ENCODE results near the gene ATP11A.

The ATP11A gene

DNA sequence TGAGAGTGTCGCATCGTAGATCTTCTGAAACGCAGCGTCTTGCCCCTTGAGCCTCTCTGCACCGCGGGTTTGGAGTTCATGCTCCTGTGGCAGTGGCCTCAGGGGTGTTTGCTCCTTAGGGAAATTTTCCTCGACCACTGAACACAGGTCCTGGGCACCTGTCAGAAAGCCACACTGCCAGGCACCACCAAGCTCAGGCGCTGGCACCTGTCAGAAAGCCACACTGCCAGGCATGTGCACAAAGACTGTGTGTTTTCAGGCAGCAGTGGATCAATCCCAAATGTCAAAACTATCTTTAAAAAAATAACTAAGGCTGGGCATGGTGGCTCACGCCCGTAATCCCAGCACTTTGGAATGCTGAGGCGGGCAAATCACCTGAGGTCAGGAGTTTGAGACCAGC lies 87.1 kb downstream of the ATP11A start:
- no peak for TF ChIP-seq CTCF (IDR thresholded peaks at IDR 0.05; ENCODE audit: low read depth, low read length)
- in situ Hi-C loops (cut with HindIII; ENCODE audit: low sequenced_read_pairs): no loop called here
- no peak for DNase-seq (ENCODE audit: low read depth, low spot score)
- no peak overlapping the region for H3K4me3 ChIP-seq (ENCODE audit: low read depth, low read length)

GRCh38 chr13:112777637-112778406 lies 88.0 kb downstream of the ATP11A start:
- no peak for DNase-seq (ENCODE audit: low read depth, low spot score)
- TF ChIP-seq CTCF (IDR thresholded peaks at IDR 0.05; ENCODE audit: low read depth, low read length): no peak
- in situ Hi-C loops (cut with HindIII; ENCODE audit: low sequenced_read_pairs): no loop called here
- H3K4me3 ChIP-seq (ENCODE audit: low read depth, low read length): no peak overlapping the region

DNA sequence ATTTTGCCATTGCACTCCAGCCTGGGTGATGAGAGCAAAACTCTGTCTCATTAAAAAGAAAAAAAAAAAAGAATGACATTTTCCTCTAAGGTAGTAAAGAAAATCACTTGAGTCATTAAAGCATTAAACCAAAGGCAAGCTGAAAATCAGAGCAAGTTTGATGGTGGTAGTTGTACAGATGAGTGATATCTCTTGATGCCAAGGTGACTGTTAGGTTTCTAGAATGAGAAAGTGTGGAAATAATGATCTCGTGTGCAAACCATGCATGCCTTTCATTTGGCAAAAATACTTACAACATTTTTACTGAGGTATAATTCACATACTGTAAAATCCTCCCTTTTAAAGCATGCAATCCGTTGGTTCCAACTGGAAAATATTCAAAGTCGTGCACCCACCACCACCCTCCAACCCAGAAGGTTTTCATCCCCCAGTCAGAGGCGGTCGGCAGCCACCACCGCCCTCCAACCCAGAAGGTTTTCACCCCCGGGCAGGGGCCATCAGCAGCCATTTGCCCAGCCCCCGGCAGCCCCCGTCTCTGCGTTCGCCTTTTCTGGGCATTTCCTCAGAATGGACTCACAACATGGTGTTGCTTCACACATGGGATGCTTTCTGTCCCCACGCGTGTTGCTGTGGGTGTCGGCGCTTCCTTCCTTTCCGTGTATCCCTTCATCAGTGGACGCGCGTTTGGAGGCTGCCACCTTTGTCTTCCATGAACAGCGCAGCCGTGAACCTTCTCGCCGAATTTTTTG lies 90.2 kb downstream of the ATP11A start:
- no peak for DNase-seq (ENCODE audit: low read depth, low spot score)
- no peak overlapping the region for H3K4me3 ChIP-seq (ENCODE audit: low read depth, low read length)
- in situ Hi-C loops (cut with HindIII; ENCODE audit: low sequenced_read_pairs): no loop called here

DNA sequence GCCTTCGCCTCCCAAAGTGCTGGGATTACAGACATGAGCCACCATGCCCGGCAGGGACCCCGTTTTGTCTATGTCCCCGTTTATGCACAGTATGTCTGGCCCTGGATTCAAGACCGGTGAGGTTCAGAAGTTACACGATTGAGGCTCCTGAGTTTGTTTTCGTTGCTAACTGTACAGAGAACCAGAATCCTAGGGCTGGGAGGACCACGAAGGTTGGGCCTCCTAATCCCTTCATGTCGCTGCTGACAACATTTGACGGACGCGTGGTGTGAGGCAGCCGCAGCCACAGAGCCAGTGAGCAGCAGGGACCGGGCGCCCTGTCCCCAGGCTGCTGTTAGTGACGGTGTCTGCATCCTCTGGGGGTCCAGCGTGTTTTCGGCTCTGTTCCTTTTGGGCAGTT lies 91.4 kb downstream of the ATP11A start:
- in situ Hi-C loops (cut with HindIII; ENCODE audit: low sequenced_read_pairs): no loop called here
- no peak for DNase-seq (ENCODE audit: low read depth, low spot score)
- no peak for TF ChIP-seq CTCF (IDR thresholded peaks at IDR 0.05; ENCODE audit: low read depth, low read length)
- H3K4me3 ChIP-seq (ENCODE audit: low read depth, low read length): no peak overlapping the region

More for the DNA sequence above, 90.2 kb downstream of the ATP11A start:
- TF ChIP-seq CTCF (IDR thresholded peaks at IDR 0.05; ENCODE audit: low read depth, low read length): no peak

- no peak for TF ChIP-seq CTCF (IDR thresholded peaks at IDR 0.05; ENCODE audit: low read depth, low read length)
- peak; percentile 59 for DNase-seq (ENCODE audit: low read depth, low spot score)
- no peak overlapping the region for H3K4me3 ChIP-seq (ENCODE audit: low read depth, low read length)
- in situ Hi-C loops (cut with HindIII; ENCODE audit: low sequenced_read_pairs): no loop called here
These were observed 92.1 kb downstream of the ATP11A start for GRCh38 chr13:112781881-112782361.

DNA sequence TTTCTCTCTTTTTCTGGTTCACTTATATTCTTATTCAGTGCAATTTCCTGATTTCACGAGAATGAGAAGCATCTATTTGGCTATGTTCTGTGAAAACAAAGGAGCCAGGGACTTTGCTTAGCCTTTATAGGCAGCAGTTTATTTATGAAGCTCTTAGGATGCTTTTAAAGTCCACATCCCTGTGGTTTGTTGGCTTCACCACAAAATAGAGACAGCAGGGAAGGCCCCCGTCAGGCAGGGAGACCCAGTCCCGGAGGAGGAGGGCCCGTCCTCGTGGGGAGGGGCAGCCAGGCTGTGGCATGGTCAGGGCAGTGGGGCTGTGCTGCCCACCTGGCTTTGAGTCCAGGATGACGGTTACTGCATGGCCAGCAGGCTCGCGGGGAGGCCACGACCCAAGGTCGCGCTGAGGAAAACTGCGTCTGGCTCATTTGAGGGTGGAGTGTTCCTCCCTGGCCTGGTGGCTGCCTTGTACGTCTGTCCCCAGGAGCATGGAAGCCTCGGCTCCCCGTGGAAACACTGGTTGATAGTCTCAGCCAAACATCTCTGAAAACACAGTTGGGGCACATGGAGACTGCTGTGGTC lies 92.7 kb downstream of the ATP11A start:
- DNase-seq (ENCODE audit: low read depth, low spot score): peak; percentile 20
- in situ Hi-C loops (cut with HindIII; ENCODE audit: low sequenced_read_pairs): no loop called here
- no peak overlapping the region for H3K4me3 ChIP-seq (ENCODE audit: low read depth, low read length)
- TF ChIP-seq CTCF (IDR thresholded peaks at IDR 0.05; ENCODE audit: low read depth, low read length): no peak

All from astrocyte of the spinal cord (primary cell).